ENCODE data around the gene SCCPDH. TPM values are rescaled to one million over a fixed set of nuclear protein-coding genes. Genes with fewer than 3 reads are reported as not detected.

The SCCPDH gene
- polyA plus RNA-seq, 1 of the 3 experiments (the other 2 are of a cell fraction), result 32.2 TPM

DNA sequence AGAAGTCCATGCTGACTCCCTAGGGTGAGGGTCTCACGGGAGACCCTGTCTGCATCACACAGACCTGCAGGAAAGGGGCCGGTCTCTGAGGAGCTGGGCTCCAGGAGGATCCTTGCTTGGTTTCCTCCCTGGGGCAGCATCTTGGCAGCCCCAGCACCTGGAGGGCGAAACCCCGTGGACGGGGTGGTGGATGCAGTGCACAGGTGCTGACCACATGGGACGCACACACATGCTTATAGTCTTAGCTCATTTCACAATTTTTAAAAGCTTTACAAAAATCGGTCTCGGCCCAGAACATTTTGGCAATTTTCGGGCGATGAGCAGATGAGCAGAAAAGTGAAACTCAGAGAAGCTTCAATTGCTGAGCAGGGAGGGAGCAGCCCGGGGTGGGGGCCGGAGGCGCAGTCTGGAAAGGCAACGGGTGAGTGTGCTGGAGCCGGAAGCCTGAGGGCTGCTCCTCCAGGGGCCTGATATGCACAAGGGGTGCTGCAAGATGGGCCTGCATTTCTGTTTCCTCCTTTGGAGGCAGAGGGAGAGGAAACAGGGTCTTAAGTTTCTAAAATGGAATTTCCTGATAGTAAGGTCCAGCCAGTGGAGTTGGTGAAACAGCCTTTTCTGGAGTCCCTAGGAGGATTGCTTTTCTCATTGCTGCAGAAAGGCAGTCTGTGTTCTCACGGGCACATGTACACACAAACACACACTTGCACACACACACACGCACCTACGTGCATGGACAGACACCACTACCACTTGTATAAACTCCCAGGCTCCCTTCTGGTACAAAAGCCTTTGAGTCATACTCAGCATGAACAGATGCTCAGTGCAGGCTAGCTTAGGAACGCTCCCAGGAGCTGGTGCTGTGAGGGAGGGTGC, 60.6 kb downstream of the SCCPDH start:
- Histone ChIP-seq H3K36me3 (replicated peaks in 1 of 2; ENCODE audit: control insufficient read depth in 1 of 2, insufficient read depth in 2 of 2, low read length in 1 of 2) (peaks cover 0 to 13% of the 10 kb centered on the region in 2 experiments), H3K9me2 (no peaks in the 10 kb centered on the region), H3K27ac (ENCODE audit: low read depth in 2 of 2, low read length in 1 of 2) (no peak overlapping the region), H3K4me1 (ENCODE audit: control insufficient read depth in 1 of 2, insufficient read depth in 2 of 2, low read depth in 1 of 2, low read length in 1 of 2) (no peaks in the 10 kb centered on the region; a peak in 1 of 4 replicates), H4K20me1 (ENCODE audit: insufficient read depth) (no peaks in the 10 kb centered on the region), H3K9me3 (no peaks in the 10 kb centered on the region), H3F3A (replicated peaks; ENCODE audit: insufficient read depth) (no peaks in the 10 kb centered on the region), H3K27me3 (ENCODE audit: insufficient read depth) (no peaks in the 10 kb centered on the region), H3K9ac (no peak overlapping the region), H2AFZ (ENCODE audit: low read depth) (no peak overlapping the region), H3K4me3 (ENCODE audit: low read depth in 2 of 2, low read length in 1 of 2) (no peak overlapping the region), H3K4me2 (no peak overlapping the region), H3K79me2 (ENCODE audit: insufficient read depth) (no peaks in the 10 kb centered on the region)
- TF ChIP-seq NFIC (IDR thresholded peaks at IDR 0.05; ENCODE audit: borderline replicate concordance) (no peak), FOXJ3 (CRISPR knock-in tag; IDR thresholded peaks at IDR 0.05) (no peak), SIN3A (IDR thresholded peaks at IDR 0.05; ENCODE audit: borderline replicate concordance, low read depth, low read length) (no peak), MXI1 (IDR thresholded peaks at IDR 0.05; ENCODE audit: low read depth, low read length) (no peak), TCF12 (IDR thresholded peaks at IDR 0.05) (no peak), JUND (IDR thresholded peaks at IDR 0.05) (no peak), EZH2phosphoT487 (IDR thresholded peaks at IDR 0.05; ENCODE audit: borderline replicate concordance, low read depth) (no peak), TEAD4 (IDR thresholded peaks at IDR 0.05; ENCODE audit: borderline replicate concordance, insufficient read depth) (no peak)
- TF ChIP-seq, protein P1, sequence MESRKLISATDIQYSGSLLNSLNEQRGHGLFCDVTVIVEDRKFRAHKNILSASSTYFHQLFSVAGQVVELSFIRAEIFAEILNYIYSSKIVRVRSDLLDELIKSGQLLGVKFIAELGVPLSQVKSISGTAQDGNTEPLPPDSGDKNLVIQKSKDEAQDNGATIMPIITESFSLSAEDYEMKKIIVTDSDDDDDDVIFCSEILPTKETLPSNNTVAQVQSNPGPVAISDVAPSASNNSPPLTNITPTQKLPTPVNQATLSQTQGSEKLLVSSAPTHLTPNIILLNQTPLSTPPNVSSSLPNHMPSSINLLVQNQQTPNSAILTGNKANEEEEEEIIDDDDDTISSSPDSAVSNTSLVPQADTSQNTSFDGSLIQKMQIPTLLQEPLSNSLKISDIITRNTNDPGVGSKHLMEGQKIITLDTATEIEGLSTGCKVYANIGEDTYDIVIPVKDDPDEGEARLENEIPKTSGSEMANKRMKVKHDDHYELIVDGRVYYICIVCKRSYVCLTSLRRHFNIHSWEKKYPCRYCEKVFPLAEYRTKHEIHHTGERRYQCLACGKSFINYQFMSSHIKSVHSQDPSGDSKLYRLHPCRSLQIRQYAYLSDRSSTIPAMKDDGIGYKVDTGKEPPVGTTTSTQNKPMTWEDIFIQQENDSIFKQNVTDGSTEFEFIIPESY (IDR thresholded peaks at IDR 0.05; ENCODE audit: borderline replicate concordance, low read depth), result no peak
- TF ChIP-seq, protein P2, sequence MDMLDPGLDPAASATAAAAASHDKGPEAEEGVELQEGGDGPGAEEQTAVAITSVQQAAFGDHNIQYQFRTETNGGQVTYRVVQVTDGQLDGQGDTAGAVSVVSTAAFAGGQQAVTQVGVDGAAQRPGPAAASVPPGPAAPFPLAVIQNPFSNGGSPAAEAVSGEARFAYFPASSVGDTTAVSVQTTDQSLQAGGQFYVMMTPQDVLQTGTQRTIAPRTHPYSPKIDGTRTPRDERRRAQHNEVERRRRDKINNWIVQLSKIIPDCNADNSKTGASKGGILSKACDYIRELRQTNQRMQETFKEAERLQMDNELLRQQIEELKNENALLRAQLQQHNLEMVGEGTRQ (IDR thresholded peaks at IDR 0.05; ENCODE audit: borderline replicate concordance, low read depth, low read length), result no peak
- TF ChIP-seq, protein P3, sequence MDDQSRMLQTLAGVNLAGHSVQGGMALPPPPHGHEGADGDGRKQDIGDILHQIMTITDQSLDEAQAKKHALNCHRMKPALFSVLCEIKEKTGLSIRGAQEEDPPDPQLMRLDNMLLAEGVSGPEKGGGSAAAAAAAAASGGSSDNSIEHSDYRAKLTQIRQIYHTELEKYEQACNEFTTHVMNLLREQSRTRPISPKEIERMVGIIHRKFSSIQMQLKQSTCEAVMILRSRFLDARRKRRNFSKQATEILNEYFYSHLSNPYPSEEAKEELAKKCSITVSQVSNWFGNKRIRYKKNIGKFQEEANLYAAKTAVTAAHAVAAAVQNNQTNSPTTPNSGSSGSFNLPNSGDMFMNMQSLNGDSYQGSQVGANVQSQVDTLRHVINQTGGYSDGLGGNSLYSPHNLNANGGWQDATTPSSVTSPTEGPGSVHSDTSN (IDR thresholded peaks at IDR 0.05), result no peak
- CTCF ChIA-PET, result no interaction called here
- 88% methylated on average over 18 of the region's 19 CpGs for WGBS (ENCODE audit: low lambda C conversion rate)
- no peak for DNase-seq
- POLR2A ChIA-PET, result no interaction called here

DNA sequence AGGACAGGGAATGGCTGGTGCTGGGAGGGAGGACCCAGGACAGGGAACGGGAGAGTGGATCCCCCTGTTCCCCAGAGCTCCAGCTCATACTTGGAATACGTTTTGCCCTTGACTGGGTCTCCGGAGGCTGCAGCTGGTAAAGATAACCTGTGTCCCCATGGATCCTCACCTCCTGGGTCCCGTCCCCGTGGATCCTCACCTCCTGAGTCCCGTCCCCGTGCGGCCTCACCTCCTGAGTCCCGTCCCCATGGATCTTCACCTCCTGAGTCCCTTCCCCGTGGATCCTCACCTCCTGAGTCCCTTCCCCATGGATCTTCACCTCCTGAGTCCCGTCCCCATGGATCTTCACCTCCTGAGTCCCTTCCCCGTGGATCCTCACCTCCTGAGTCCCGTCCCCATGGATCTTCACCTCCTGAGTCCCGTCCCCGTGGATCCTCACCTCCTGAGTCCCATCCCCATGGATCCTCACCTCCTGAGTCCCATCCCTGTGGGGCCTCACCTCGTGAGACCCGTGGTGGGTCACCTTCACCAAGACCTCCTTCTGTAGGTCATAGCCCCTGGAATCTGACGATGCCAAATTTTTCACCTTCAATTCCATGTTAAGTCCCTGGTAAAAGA, 61.4 kb downstream of the SCCPDH start:
- CTCF ChIA-PET, result no interaction called here
- H2AFZ ChIP-seq (ENCODE audit: low read depth), result no peak overlapping the region
- no peaks in the 10 kb centered on the region for H3K9me3 ChIP-seq
- no peaks in the 10 kb centered on the region for H3K79me2 ChIP-seq (ENCODE audit: insufficient read depth)
- no peaks in the 10 kb centered on the region for H3K9me2 ChIP-seq
- no peak overlapping the region for H3K27ac ChIP-seq (ENCODE audit: low read depth in 2 of 2, low read length in 1 of 2)
- no peak overlapping the region for H3K4me2 ChIP-seq
- H3K9ac ChIP-seq, result no peak overlapping the region
- no peak for DNase-seq
- H3K4me3 ChIP-seq (ENCODE audit: low read depth in 2 of 2, low read length in 1 of 2), result no peak overlapping the region
- no peaks in the 10 kb centered on the region for H3F3A ChIP-seq (replicated peaks; ENCODE audit: insufficient read depth)
- no peaks in the 10 kb centered on the region for H4K20me1 ChIP-seq (ENCODE audit: insufficient read depth)
- POLR2A ChIA-PET, result no interaction called here
- no peaks in the 10 kb centered on the region; a peak in 1 of 4 replicates for H3K4me1 ChIP-seq (ENCODE audit: control insufficient read depth in 1 of 2, insufficient read depth in 2 of 2, low read depth in 1 of 2, low read length in 1 of 2)
- no peaks in the 10 kb centered on the region for H3K27me3 ChIP-seq (ENCODE audit: insufficient read depth)
- 79% methylated on average over 18 of the region's 18 CpGs for WGBS (ENCODE audit: low lambda C conversion rate)
- peaks cover 0 to 6% of the 10 kb centered on the region in 2 experiments for H3K36me3 ChIP-seq (replicated peaks in 1 of 2; ENCODE audit: control insufficient read depth in 1 of 2, insufficient read depth in 2 of 2, low read length in 1 of 2)
- TF ChIP-seq FOXJ3 (CRISPR knock-in tag; IDR thresholded peaks at IDR 0.05) (no peak), RFX5 (IDR thresholded peaks at IDR 0.05; ENCODE audit: low read length) (no peak), FOXM1 (IDR thresholded peaks at IDR 0.05; ENCODE audit: low read depth) (no peak), TAF1 (IDR thresholded peaks at IDR 0.05; ENCODE audit: borderline replicate concordance, low read depth, low read length) (no peak), MXI1 (IDR thresholded peaks at IDR 0.05; ENCODE audit: low read depth, low read length) (no peak), GATA2 (CRISPR knock-in tag; IDR thresholded peaks at IDR 0.05) (no peak), JUND (IDR thresholded peaks at IDR 0.05) (no peak), YY1 (IDR thresholded peaks at IDR 0.05; ENCODE audit: low read depth) (no peak)
- TF ChIP-seq, protein P1 (IDR thresholded peaks at IDR 0.05; ENCODE audit: borderline replicate concordance, low read depth), result no peak
- TF ChIP-seq, protein P4, sequence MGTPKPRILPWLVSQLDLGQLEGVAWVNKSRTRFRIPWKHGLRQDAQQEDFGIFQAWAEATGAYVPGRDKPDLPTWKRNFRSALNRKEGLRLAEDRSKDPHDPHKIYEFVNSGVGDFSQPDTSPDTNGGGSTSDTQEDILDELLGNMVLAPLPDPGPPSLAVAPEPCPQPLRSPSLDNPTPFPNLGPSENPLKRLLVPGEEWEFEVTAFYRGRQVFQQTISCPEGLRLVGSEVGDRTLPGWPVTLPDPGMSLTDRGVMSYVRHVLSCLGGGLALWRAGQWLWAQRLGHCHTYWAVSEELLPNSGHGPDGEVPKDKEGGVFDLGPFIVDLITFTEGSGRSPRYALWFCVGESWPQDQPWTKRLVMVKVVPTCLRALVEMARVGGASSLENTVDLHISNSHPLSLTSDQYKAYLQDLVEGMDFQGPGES (IDR thresholded peaks at IDR 0.05; ENCODE audit: low read depth, low read length), result no peak
